Uterus (tissue), 2 donors: ENCODE results near the gene DCBLD1.

Experiments
- POLR2A ChIP-seq, 2 donors: fragments of 450-650 bp; IDR thresholded peaks; one replicate each; pipeline ENCODE4 v1.6.1; 2016; ENCODE audit warnings: antibody characterized with exemption in 2 of 2, mild to moderate bottlenecking in 1 of 2, moderate library complexity in 1 of 2
- TF ChIP-seq, protein P1 (sequence below), 4 experiments: fragments of 200-600 bp in 2 of 4; fragments of 450-650 bp in 2 of 4; sonication (generic) in 2 of 4; IDR thresholded peaks; one replicate each; pipeline ENCODE4 v1.5.1; 2016 to 2019; ENCODE audit warnings: antibody characterized with exemption in 4 of 4, mild to moderate bottlenecking in 2 of 4, moderate library complexity in 1 of 4

DNA sequence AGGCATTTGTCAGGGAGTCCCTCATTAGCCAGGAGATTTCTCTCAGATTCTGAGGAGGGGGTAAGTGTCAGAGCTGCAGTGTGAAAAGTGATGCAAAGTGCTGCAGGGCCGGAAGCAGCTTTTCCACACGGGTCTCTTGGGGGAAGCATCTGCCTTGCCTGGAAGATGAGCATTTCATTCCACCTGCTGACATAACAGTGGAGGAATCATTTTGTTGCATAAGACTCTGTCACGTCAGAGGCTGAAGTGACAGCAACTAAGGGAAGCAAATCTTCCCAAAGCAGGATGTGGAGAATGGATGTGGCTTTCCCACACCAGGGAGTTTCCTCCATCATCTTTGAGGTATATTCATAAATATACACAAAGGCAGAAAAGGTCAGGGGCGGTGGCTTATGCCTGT is 22.8 kb downstream of the DCBLD1 start:
- TF ChIP-seq, protein P1, sequence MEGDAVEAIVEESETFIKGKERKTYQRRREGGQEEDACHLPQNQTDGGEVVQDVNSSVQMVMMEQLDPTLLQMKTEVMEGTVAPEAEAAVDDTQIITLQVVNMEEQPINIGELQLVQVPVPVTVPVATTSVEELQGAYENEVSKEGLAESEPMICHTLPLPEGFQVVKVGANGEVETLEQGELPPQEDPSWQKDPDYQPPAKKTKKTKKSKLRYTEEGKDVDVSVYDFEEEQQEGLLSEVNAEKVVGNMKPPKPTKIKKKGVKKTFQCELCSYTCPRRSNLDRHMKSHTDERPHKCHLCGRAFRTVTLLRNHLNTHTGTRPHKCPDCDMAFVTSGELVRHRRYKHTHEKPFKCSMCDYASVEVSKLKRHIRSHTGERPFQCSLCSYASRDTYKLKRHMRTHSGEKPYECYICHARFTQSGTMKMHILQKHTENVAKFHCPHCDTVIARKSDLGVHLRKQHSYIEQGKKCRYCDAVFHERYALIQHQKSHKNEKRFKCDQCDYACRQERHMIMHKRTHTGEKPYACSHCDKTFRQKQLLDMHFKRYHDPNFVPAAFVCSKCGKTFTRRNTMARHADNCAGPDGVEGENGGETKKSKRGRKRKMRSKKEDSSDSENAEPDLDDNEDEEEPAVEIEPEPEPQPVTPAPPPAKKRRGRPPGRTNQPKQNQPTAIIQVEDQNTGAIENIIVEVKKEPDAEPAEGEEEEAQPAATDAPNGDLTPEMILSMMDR (IDR thresholded peaks at IDR 0.05): no peak
- TF ChIP-seq POLR2A (IDR thresholded peaks at IDR 0.05): no peak
